ENCODE measurements around the gene REXO5.

- TF ChIP-seq HMGXB4 (CRISPR knock-in tag; IDR thresholded peaks at IDR 0.05) = no peak
- TF ChIP-seq, protein P1, sequence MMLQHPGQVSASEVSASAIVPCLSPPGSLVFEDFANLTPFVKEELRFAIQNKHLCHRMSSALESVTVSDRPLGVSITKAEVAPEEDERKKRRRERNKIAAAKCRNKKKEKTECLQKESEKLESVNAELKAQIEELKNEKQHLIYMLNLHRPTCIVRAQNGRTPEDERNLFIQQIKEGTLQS (CRISPR knock-in tag; conservative IDR thresholded peaks at IDR 0.05) = no peak
These were observed 31.9 kb downstream of the REXO5 start for GRCh38 chr16:20838240-20838639.
